Breast epithelium (tissue), 4 donors: ENCODE results near the gene PTGR2. TPM values are rescaled to one million over a fixed set of nuclear protein-coding genes. Genes with fewer than 3 reads are reported as not detected.

Source experiments
- DNase-seq, 2 donors: peaks; one replicate each; pipeline ENCODE4 v3.0.0-alpha.2; 2019; ENCODE audit warnings: low spot score in 2 of 2
- H3K27ac ChIP-seq, 2 donors: fragments of 200-600 bp; sonication (generic) in 1 of 2; one replicate each; pipeline ENCODE4 v1.5.1; 2016 to 2019; ENCODE audit warnings: mild to moderate bottlenecking in 1 of 2
- H3K27me3 ChIP-seq, 2 donors: fragments of 200-600 bp; sonication (generic) in 1 of 2; one replicate each; pipeline versions ENCODE4 v1.5.1 to v1.6.0; 2017 to 2019; ENCODE audit warnings: control low read depth in 1 of 2, mild to moderate bottlenecking in 1 of 2
- H3K36me3 ChIP-seq: fragments of 200-600 bp; one replicate; pipeline ENCODE4 v1.5.1; 2019
- H3K4me1 ChIP-seq, 2 donors: fragments of 200-600 bp; sonication (generic); one replicate each; pipeline ENCODE4 v1.5.1; 2016 to 2019; ENCODE audit warnings: control low read depth in 1 of 2
- H3K4me3 ChIP-seq, 3 donors: fragments of 200-600 bp; sonication (generic); 1 replicate in 2 of 3; 2 replicates in 1 of 3; pipeline ENCODE4 v1.5.1; 2016 to 2019; ENCODE audit warnings: mild to moderate bottlenecking in 3 of 3, moderate library complexity in 2 of 3
- H3K9me3 ChIP-seq, 2 donors: fragments of 200-600 bp; sonication (generic) in 1 of 2; one replicate each; pipeline ENCODE4 v1.5.1; 2016 to 2019; ENCODE audit warnings: control low read depth in 1 of 2
- POLR2A ChIP-seq: fragments of 450-650 bp; IDR thresholded peaks from one replicate; pipeline ENCODE4 v1.6.1; 2016; ENCODE audit warnings: antibody characterized with exemption, mild to moderate bottlenecking, moderate library complexity
- POLR2AphosphoS5 ChIP-seq, 3 donors: sonication (generic); formaldehyde crosslinking; IDR thresholded peaks; one replicate each; pipeline ENCODE4 v1.6.1; 2017; ENCODE audit warnings: antibody characterized with exemption in 3 of 3
- intact Hi-C: fragments of 100-400 bp; cut with DNase I; formaldehyde crosslinking; loops from one replicate; pipeline ENCODE4 v1.15.1; 2023; ENCODE audit warnings: low total_unique reads
- total RNA-seq, 3 donors: library from RNA; depleted of rRNA; stranded (reverse); fragments of >200 nt; gene quantifications; one replicate each; pipeline ENCODE4 v1.1.0, GENCODE V29; 2016
- TF ChIP-seq, protein P1 (sequence below), 3 donors: fragments of 450-650 bp; IDR thresholded peaks; one replicate each; pipeline ENCODE4 v1.5.1; 2016 to 2017; ENCODE audit warnings: antibody characterized with exemption in 3 of 3, mild to moderate bottlenecking in 3 of 3, moderate library complexity in 3 of 3

PTGR2 gene
- total RNA-seq, 3 donors from 2014 or later: 11.5 to 14.6 (median 12.3) TPM

DNA sequence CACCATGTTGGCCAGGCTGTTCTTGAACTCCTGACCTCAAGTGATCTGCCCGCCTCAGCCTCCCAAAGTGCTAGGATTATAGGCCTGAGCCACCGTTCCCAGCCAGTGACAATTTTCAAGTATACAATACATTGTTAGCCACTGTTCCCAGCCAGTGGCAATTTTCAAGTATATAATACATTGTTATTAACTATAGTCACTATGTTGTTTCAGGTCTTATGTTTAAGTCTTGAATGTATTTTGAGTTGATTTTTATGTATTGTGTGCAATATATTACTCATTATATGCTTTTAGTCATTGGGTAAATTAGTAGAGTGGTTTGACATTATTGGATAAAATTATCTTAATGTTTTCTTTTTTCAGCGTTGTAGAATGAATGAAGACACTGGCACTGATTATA lies 22.0 kb downstream of the PTGR2 start:
- no peaks in the 10 kb centered on the region for H3K4me1 ChIP-seq
- intact Hi-C loops: no loop called here
- H3K9me3 ChIP-seq: no peaks in the 10 kb centered on the region
- H3K27ac ChIP-seq: no peak overlapping the region
- TF ChIP-seq POLR2AphosphoS5 (IDR thresholded peaks at IDR 0.05): no peak
- TF ChIP-seq POLR2A: no peak
- TF ChIP-seq, protein P1, sequence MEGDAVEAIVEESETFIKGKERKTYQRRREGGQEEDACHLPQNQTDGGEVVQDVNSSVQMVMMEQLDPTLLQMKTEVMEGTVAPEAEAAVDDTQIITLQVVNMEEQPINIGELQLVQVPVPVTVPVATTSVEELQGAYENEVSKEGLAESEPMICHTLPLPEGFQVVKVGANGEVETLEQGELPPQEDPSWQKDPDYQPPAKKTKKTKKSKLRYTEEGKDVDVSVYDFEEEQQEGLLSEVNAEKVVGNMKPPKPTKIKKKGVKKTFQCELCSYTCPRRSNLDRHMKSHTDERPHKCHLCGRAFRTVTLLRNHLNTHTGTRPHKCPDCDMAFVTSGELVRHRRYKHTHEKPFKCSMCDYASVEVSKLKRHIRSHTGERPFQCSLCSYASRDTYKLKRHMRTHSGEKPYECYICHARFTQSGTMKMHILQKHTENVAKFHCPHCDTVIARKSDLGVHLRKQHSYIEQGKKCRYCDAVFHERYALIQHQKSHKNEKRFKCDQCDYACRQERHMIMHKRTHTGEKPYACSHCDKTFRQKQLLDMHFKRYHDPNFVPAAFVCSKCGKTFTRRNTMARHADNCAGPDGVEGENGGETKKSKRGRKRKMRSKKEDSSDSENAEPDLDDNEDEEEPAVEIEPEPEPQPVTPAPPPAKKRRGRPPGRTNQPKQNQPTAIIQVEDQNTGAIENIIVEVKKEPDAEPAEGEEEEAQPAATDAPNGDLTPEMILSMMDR (IDR thresholded peaks at IDR 0.05): no peak
- H3K36me3 ChIP-seq: no peaks in the 10 kb centered on the region
- no peaks in the 10 kb centered on the region for H3K27me3 ChIP-seq
- no peak for DNase-seq
- no peak overlapping the region for H3K4me3 ChIP-seq

DNA sequence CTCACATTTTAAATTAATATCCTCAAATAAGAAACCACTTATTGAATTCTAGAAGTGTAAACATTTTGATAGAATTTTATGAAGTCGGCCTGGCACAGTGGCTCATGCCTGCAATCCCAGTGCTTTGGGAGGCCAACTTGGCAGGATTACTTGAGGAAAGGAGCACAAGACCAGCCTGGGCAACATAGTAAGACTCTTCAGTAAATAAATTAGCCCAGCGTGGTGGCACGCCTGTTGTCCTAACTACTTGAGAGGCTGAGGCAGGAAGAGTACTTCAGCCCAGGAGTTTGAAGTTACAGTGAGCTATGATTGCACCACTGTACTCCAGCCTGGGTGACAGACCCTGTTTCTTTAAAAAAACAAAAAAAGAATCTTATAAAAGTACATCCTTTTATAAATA lies 26.2 kb downstream of the PTGR2 start:
- Histone ChIP-seq H3K4me1 (no peaks in the 10 kb centered on the region), H3K27ac (no peak overlapping the region), H3K4me3 (no peak overlapping the region), H3K36me3 (no peaks in the 10 kb centered on the region), H3K9me3 (no peaks in the 10 kb centered on the region), H3K27me3 (no peaks in the 10 kb centered on the region)
- DNase-seq: no peak
- intact Hi-C loops: no loop called here
- TF ChIP-seq POLR2A (no peak), POLR2AphosphoS5 (IDR thresholded peaks at IDR 0.05) (no peak)
- TF ChIP-seq, protein P1 (IDR thresholded peaks at IDR 0.05): no peak

- Histone ChIP-seq H3K4me1 (no peaks in the 10 kb centered on the region), H3K36me3 (no peaks in the 10 kb centered on the region), H3K9me3 (no peaks in the 10 kb centered on the region), H3K27me3 (no peaks in the 10 kb centered on the region), H3K27ac (no peak overlapping the region), H3K4me3 (no peak overlapping the region)
- intact Hi-C loops: no loop called here
- DNase-seq: no peak
- TF ChIP-seq, protein P1 (IDR thresholded peaks at IDR 0.05): no peak
- TF ChIP-seq POLR2AphosphoS5 (IDR thresholded peaks at IDR 0.05) (no peak), POLR2A (no peak)
Observed at GRCh38 chr14:73878436-73878835, 26.8 kb downstream of the PTGR2 start.

DNA sequence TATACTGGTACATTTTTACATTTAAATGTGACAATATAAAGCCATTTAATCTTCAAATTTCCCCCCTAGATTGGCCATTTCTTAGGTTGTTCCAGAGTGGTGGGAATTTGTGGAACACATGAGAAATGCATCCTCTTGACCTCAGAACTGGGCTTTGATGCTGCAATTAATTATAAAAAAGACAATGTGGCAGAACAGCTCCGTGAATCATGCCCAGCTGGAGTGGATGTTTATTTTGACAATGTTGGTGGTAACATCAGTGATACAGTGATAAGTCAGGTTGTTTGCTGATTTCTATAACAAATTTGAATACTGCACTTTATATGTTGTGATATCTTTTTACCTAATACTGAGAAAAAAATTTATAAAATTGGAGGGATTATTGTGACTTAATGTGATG lies 27.4 kb downstream of the PTGR2 start:
- no peak overlapping the region for H3K27ac ChIP-seq
- H3K27me3 ChIP-seq: no peaks in the 10 kb centered on the region
- TF ChIP-seq POLR2A (no peak), POLR2AphosphoS5 (IDR thresholded peaks at IDR 0.05) (no peak)
- TF ChIP-seq, protein P1 (IDR thresholded peaks at IDR 0.05): no peak
- no peaks in the 10 kb centered on the region for H3K9me3 ChIP-seq
- intact Hi-C loops: no loop called here
- no peaks in the 10 kb centered on the region for H3K4me1 ChIP-seq
- no peaks in the 10 kb centered on the region for H3K36me3 ChIP-seq
- no peak for DNase-seq
- H3K4me3 ChIP-seq: no peak overlapping the region

- H3K27ac ChIP-seq: peak overlapping the region in 1 of 2 donors; percentile 1
- H3K4me3 ChIP-seq: peak overlapping the region in 1 of 3 donors; percentile 90
- TF ChIP-seq, protein P1 (IDR thresholded peaks at IDR 0.05): no peak
- TF ChIP-seq POLR2A (no peak), POLR2AphosphoS5 (IDR thresholded peaks at IDR 0.05) (no peak)
- H3K9me3 ChIP-seq: no peaks in the 10 kb centered on the region
- intact Hi-C loops: no loop called here
- no peaks in the 10 kb centered on the region for H3K36me3 ChIP-seq
- no peak for DNase-seq
- H3K4me1 ChIP-seq: peaks cover 0 to 7% of the 10 kb centered on the region in 2 donors
- H3K27me3 ChIP-seq: no peaks in the 10 kb centered on the region
Observed at GRCh38 chr14:73884438-73885190, 33.0 kb downstream of the PTGR2 start.
